GM19043 (cell line): ENCODE results near the gene SHISA9.

Source experiments
- ATAC-seq: cut with Tn5 transposase; IDR thresholded peaks from one replicate; pipeline ENCODE4 v1.9.1; 2021; ENCODE audit warnings: low read depth; ENCODE audit not compliant: unreplicated experiment

SHISA9 gene

GRCh38 chr16:13106464-13106863 lies 205.1 kb downstream of the SHISA9 start:
- ATAC-seq: no peak

DNA sequence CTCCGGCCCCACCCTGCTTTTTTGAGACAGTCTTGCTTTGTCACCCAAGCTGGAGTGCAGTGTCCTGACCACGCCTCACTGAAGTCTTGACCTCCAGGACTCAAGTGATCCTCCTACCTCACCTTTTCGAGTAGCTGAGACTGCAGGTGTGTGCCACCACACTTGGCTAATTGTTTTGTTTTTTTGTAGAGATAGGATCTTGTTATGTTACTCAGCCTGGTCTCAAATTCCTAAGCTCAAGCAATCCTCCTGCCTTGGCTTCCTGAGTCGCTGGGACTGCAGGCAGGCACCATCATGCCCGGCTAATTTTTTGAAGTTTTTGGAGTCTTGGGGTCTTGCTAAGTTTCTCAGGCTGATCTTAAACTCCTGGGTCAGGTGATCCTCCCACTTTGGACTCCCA lies 206.7 kb downstream of the SHISA9 start:
- ATAC-seq: no peak

DNA sequence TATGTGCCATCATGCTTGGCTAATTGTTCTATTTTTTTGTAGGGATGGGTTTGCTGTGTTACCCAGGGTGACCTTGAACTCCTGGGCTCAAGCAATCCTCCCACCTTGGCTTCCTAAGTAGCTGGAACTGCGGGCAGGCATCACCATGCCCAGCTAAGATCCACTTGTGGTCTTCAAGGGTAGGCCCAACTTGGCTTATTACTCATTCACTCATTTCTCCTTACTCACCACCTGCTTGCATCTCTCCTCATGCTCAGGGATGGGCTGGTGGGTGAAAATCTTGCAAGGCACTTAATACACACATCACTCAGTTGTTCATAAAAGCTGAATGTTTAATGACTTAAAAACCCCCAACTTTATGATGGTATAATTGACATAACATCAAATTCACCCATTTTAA lies 207.8 kb downstream of the SHISA9 start:
- no peak for ATAC-seq

- ATAC-seq: no peak
Observed at GRCh38 chr16:13110124-13110796, 208.9 kb downstream of the SHISA9 start.

GRCh38 chr16:13111747-13112146 lies 210.3 kb downstream of the SHISA9 start:
- no peak for ATAC-seq

DNA sequence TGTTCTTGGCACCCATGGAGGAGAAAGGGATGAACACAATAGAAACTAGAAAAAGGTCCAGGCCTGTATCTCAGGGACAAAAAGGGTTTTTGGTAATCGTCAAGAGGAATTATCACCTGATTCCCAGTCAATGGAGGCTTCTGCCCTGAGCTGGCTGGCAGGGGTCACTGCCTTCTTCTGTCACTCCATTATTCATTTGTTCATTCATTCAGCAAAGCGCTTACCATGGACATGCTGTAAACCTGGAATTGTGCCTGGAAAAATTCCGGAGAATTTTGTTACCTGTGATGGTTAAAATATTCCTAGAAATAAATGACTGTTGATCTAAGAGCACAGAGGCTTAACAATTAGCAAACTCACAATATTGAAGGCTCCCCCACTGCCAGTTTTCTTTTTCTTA lies 212.3 kb downstream of the SHISA9 start:
- no peak for ATAC-seq

DNA sequence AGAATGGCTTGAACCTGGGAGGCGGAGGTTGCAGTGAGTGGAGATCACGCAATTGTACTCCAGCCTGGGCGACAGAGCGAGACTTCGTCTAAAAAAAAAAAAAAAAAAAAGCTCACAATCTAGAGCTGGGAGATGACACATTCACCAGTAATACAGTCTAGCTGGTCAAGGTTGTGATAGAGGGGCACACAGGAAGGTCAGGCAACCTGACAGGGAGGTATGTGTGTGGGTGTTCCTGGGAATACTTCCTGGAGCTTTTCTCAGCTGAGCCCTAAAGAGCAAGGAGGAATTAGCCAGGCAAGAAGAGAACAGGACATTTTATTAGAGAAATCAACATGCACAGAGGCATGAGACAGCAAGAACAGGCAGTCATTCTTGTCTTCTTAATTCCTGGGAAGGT lies 216.7 kb downstream of the SHISA9 start:
- ATAC-seq: no peak

- ATAC-seq: no peak
Observed at GRCh38 chr16:13120091-13120490, 218.7 kb downstream of the SHISA9 start.

- ATAC-seq: no peak
Observed at GRCh38 chr16:13120557-13120956, 219.2 kb downstream of the SHISA9 start.

DNA sequence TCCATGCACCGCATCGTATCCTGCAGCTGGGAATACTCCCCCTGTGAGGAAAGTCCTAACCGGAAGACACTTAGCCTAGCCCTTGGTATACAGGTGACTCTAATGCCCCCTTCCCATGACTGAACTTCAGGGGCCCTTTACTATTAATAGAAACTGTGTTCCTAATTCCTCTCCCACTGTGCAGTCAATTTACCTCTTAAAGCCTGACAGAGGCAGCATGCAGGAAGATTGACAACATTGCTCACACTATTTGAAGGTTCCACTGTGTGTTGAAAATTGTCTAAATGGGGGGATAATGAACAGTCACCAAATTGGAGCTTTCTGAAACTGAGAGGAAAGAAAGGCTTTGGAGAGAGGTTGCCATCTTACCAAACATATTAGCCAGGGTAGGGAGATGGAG lies 222.6 kb downstream of the SHISA9 start:
- no peak for ATAC-seq

- no peak for ATAC-seq
Observed at GRCh38 chr16:13127144-13127543, 225.7 kb downstream of the SHISA9 start.

DNA sequence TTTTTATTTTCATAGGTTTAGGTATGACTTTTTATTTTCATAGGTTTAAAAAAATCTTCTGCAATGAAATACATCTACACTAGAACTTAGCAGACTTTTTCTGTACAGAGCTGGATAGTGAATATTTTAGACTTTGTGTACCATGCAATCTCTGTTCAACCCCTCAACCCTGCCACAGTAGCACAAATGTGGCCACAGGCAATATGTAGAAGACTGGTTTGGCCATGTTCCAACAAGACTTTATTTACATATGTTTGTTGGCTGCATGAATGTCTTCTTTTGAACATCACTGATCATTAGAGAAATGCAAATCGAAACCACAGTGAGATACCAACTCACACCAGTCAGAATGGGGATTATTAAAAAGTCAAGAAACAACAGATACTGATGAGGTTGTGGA lies 229.2 kb downstream of the SHISA9 start:
- no peak for ATAC-seq

- no peak for ATAC-seq
Observed at GRCh38 chr16:13134836-13135235, 233.4 kb downstream of the SHISA9 start.

- no peak for ATAC-seq
Observed at GRCh38 chr16:13136901-13137300, 235.5 kb downstream of the SHISA9 start.

DNA sequence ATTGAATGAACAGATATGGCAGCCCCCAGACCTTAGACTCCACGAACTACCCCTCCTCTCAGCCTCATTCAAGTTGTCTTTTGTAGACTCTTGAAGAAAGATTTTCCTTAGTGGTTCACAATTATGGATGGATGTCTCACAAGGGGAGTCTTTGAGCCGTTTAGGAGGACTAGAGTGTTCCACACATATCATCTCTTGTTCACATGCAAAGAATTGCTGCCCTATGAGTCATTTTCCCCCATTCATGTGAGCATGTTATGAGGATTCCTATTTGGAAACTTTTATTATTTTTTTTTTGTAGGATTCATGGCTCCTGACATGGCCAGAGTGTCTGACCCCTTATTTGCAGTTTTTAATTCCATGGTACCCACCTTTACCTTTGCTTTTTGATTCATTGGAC lies 237.1 kb downstream of the SHISA9 start:
- no peak for ATAC-seq

GRCh38 chr16:13139661-13140241 lies 238.4 kb downstream of the SHISA9 start:
- ATAC-seq: no peak

DNA sequence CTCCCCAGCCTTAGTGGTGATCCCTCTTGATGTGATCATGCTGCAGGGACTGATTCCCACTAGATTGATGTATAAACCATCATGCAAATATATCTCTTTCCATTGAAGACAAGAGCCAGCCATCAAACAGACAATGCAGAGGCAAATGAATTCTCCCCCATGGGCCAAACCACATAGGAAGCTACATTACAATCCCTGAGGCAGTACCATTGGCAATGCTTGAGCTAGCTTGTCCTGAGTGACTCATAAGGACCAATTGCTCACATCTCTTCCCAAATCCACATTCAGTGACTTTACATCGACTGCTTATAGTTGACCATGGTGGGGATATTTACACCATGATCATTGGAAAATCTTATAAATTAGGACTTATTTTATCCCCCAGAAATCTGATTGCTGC lies 242.2 kb downstream of the SHISA9 start:
- no peak for ATAC-seq

DNA sequence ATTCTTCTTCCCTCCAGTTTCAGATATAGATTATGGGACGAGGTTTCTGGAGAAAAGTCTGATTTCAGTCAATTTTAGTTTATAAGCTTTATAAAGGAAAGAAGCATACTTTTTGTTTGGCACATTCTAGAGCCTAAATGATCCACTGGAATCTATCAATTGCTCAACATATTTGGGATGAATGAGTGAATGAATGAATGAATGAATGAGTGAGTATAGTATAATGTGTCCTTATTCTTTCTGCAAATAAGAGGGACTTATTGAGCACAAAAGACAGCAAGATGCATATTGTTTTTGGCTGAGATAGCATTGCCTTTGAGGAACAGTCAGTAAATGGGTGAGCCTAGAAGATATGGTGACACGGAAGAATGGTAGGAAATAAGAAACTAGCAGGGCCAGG lies 245.4 kb downstream of the SHISA9 start:
- no peak for ATAC-seq

- no peak for ATAC-seq
Observed at GRCh38 chr16:13148294-13148693, 246.9 kb downstream of the SHISA9 start.

GRCh38 chr16:13148836-13149235 lies 247.4 kb downstream of the SHISA9 start:
- no peak for ATAC-seq

DNA sequence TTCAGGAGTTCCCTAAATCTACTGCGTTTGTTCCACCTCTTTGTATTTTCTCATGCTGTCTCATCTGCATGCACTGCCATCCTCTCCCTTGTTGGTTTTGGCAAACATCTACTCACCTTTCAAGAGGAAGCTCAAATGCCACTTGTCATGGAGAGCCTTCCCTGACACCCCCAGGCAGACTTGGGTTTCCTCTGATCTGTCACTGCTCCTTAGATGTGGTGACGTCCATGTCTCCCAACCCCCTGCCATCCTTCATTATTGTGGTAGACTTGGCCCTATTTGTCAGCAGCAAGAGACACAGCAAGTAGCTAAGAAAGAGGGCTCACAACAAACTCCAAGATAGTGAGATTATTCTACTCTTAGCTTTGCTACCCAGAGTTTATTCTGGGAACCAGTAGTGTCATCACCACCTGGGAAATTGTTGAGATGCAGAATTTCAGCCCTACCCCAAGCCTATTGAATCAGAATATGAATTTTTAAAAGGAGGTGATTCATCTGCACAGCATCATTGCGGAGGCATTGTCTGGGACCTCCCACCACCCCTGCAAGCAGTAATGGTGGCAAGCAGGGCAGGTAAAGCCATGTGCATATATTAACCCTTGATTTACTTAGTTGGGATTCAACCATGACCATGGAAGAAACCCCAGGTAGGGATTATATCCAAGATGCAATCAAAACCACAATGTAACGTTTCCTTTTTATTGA lies 248.9 kb downstream of the SHISA9 start:
- no peak for ATAC-seq

DNA sequence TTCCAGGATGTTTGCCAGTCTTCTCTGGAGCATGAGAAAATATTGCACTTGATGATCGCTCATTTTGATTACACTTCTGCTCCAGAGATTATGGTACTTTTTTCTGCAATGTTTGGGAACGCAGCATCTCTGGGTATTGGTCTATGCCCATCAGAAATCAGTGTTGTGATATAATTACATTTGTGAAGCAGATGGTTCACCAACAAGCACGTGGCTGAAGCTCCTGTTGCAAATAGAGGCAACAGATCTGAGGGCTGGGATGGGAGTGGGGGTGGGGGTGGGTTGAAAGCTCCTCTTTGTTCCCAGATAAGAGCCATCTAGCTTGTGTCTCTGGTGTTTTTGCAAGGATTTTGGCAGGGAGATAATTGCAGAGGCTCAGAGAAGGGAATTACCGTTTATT lies 252.3 kb downstream of the SHISA9 start:
- ATAC-seq: no peak
